D341Med (cell line): ENCODE measurements around the gene TH.
A peak's percentile ranks its signal among the peaks of the same experiment; 100 is the strongest.

ENCODE experiments used
- DNase-seq: peaks from one replicate; pipeline ENCODE4 v3.0.0; 2012; ENCODE audit warnings: low spot score

The TH gene

DNA sequence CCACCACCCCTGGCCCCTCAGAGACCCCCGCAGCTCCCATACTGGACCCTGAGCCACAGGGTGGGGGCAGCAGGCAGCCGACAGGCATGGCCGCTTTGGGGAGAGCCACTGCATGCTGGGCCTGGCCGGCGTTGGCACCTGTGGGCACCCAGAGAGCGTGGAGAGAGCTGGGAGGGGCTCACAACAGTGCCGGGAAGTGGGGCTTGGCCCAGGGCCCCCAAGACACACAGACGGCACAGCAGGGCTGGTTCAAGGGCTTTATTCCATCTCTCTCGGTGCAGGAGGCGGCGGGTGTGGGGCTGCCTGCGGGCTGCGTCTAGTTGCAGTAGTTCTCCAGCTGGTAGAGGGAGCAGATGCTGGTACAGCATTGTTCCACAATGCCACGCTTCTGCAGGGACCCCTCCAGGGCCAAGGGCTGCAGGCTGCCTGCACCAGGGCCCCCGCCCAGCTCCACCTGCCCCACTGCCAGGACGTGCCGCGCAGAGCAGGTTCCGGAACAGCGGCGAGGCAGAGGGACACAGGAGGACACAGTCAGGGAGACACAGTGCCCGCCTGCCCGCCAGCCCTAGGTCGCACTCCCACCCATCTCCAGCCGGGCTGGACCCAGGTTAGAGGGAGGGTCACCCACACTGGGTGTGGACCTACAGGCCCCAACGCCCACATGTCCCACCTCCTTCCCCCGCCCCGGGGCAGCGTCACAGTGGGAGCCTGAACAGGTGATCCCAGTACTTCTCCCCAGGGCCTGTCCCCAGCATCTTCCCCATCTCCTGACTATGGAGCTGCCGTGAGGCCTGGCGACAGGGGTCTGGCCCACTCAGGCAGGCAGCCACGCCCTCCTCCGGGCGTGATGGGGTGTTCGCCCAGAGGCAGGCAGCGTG lies 11.8 kb downstream of the TH start:
- DNase-seq = no peak

DNA sequence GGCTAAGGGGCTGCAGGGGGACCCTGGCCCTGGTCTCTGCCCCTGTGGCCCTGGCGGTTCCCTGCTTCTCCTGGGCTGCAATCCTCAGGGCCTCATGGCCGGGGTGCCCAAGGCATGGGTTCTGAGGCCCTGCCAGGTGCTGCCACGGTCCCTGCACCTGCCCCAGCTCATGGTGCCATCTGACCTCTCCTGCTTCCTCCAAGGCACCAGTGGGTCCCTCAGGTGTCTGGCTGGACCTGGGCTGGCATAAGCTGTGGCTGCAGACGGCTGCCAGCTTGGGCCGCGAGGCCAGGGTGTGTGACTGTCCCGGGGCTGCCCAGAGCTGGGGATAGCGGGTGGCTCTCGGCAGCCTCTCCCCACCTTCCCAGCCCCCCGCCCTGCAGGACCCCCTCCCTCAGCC lies 12.6 kb downstream of the TH start:
- DNase-seq = no peak

DNA sequence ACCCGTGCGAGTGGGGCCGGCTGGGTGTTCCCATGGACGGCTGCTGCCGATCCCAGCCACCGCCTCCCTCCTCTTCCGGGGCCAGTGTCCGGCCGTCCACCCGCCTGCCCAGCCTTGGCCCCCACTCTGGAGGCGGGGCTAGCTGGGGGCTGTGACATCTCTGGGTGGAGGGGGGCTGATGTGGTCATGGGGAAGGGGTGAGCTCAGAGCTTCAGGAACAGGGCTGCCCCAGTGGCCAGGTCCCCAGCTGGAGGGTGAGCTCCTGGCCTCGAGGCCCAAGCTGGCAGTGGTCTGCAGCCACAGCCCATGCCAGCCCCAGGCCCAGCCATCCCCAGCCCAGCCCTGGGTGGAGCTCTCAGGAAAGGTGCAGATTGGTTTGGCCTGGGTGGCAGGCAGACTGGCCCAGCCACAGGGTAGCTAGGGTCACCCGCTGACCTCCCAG lies 13.3 kb downstream of the TH start:
- DNase-seq = no peak

DNA sequence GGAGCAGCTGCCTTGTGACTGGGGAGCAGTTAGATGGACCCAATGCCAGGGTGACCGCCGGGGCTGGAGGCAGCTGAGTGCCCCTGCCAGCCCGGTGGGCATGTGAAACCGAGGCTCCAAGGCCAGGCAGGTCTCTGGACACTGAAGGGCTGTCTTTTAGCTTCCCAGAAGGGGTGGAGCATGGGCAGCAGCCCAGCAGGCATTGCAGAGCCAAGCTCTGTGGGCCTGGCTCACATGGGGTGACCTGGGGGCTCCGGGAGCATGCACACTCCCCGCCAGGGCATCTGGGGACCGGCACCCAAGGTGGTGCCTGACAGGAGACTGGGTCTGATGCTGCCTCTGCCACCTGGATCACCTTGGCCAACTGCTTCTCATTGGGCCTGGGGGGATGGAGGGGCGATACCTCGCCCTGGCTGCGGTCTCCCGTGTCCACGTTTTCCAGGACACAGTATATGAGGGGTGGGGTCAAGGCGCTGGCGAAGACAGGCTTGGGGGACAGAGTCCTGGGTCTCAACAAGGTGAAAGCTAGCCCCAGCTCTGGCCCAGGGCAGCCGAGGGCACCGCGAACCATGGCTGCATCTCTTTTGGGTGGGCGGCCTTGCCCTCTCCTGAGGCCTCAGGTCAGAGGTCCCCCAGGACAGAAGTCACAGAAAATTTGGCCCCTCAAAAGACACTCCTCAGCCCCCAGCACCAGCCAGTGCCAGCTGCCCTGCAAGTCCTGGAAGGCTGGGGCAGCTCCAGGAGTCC lies 14.1 kb downstream of the TH start:
- no peak for DNase-seq

DNA sequence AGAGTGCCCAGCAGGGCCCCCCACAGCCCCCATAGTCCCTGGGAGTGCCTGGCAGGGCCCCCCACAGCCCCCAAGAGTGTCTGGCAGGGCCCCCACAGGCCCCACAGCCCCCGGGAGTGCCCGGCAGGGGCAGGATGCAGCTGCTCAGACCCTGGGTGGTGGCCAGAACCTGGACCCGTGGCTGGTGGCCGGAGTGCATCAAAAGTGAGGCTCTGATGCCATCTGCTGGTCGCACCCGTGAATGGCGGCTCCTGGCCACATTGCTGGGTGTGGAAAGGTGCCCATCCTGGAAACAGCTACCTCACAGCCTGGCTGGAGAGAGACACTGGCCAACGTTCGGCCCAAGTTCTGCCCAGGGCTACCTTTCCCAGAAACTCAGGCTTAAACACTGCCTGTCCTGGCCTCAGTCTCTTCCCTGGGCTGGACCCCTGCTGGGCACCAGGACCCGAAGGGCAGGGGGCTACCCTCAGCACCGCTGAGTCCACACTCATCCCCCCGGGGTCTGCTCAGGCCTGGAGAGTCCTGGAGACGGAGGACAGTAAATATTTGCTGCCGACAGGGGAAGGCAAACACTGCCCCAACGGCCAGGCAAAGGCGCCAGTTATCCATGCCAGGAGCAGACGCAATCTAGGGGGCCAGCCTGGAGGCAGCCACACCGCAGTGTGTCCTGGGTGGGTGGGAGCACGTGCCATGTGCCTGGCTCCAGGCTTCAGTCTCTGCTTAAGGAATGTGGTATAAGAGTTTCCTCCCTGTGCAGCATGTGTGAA lies 15.0 kb downstream of the TH start:
- DNase-seq = peak; percentile 82

DNA sequence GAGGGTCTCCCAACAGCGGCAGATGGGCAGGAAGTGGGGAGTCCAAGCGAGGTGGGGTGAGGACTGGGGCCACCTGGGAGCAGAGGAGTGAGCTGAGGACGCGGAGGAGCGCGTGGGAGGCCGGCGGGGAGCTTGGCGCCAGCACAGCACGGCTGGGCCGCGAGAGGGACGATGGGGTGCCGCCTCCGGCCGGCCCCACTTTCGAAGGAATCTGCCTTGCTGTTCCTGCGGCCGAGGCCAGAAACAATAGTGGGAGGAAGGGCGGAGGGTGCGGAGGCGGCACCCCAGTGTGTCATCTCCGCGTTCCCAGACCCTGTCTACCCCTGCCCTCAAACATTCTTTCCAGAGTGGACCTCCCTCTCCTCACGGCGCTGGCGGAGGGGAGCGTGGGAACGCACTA lies 16.1 kb downstream of the TH start:
- DNase-seq = no peak

DNA sequence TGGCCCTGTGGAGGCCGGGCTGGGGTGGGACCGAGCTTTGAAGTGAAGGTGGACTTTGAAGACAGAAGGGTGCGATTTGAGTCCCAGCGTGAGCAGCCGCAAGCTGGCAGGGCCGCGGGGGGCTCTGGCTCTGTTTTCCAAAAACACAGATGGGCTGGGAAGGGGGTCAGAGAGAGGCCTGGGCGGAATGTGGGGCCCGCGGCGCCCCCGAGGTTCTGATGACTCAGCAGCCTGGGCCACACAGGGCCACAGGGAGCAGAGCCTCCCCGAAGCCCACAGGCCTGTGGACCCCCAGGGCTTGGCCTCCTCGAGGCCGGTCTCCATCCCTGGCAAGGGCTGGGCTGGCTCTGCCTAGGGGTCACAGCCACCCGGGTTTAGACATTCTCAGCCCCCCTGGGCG lies 16.7 kb downstream of the TH start:
- DNase-seq = no peak

DNA sequence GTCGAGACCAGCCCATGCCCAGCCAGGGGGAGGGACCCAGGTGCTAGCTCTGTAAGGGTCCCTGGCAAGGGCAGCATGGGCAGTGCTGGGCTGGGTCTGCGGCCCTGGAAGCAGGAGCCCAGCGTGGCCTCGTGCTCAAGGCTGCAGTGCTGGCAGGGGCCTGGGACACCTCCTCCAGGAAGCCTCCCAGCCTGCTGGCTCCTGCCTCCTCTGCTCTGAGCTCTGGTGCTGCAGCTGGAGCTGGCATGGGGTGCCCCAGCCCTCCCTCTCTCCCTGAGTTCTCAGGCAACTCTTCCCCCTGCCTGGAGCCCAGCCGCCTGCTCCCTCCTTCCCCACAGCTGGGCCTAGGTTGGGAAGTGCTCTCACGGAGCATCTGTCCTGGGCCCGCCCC lies 17.4 kb downstream of the TH start:
- DNase-seq = no peak

DNA sequence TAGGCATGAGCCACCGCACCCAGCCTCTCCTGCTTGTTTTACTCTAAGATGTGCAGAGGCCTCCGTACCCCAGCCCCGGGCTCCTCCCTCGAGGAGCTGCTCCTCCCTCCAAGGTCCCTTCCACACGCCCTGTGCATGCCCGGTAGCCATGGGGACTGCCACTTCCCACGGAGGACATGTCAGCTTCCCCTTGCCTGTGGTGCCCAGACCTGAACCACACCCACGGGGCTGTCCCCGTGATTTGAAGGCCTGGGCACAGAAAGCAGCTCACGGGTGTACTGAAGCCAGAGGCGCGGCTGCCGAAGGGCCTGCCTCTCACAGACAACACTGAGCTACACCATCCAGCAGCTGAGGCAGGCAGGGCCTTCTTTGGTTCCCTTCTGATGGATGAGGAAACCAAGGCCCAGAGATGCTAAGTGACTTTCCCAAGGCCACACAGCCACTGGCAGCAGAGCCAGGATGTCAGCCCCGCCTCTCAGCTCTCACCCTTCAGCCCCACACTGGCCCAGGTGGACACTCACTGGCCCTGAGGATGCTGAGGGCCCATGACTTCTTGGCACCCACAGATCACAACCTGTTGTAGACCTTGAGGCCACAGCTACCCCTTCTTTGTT lies 17.9 kb downstream of the TH start:
- DNase-seq = no peak

DNA sequence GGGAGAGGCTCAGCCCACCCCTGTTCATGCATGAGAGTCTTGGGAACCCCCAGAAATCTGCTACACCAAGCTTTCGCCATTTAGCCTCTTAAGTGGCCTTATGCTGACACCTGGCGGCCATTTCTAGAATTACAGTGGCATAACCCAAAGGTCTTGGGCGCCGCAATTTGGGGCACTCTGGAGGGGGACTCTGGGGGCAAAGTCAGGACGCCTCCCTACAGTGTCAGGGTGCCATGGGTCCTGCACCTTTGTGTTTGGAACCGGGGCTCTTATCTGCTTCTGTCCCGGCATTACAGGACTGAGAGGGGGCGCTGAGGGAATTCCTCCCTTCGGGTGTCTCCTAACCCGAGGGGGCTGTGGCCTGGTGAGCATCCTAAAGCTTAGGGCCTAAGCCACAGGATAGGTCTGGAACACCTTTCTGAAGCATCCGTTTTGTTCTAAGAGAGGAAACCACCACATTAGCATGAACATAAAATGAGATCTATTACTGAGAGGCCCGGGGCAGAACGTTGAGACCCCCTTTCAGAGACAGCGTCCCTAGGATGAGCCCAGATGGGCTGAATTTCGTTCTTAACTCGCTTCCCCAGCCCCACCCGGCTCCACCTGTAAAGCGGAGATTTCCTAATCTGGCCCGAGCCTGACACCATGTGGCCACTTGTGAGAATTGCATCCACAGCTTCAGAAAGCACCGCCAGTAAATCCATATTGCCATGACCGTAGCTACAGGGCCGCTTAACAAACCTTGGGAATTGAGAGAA lies 19.9 kb downstream of the TH start:
- peak; percentile 80 for DNase-seq

DNA sequence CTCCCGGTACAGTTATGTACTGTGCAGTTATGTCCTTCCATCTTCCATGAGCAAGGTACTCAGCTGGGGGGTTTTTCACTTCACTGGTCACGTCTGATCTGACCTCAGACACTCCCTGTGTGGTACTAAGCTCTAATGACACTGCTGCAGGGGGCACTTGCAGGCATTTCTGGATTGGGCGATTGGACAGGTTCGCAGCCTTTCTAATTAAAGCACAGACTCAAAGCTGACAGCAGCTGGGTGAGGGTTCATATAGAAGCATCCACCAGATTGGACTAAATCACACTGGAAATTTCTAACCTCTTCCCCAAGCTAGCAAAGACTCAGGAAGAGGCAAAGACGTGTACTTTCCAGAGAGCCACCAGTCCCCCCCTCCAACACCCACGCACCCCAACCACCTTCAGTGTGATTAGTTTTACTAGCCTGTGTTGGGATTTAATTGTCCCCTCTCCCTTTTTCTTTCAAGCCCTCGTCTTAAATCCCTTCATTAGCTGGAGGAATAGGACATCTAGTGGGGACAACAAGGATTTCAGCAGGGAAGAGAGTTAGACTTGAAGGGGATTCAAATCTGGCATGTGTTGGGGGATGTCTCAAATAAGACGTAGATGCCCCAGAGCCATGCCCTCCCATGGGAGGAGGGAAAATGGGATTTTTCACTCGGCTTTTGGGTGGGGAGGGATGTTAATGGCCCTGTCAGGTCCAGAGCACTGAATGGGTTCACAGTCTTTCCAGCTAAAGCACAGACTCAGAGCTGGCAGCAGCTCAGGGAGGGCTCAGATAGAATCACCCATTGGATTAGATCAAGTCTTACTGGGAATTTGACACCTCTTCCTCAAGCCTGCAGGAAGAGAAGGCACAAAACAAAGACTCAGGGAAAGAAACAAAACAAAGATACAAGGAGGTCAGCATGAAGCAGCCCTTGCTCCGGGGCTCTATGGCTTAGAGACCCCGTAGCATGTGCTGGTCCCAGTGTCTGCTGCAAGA lies 21.5 kb downstream of the TH start:
- no peak for DNase-seq

DNA sequence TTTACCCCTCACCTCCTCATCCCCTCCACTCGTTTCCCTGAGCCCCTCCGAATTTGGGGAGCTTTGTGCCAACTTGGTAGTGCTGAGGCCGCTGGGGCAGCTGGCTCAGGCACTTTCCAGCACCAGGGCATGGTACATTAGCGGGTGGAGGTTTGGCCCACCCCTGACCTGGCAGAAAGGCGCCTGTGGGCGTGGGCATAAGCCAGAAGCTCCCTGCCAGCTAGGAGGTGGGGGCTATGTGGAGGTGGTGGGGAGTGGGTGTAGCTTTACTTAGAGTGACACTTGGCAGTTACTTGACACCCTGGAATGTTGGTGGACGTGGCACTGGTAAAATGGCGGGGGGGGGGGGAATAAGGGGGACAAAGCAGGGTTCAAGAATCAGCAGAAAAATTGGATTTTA lies 22.2 kb downstream of the TH start:
- no peak for DNase-seq

DNA sequence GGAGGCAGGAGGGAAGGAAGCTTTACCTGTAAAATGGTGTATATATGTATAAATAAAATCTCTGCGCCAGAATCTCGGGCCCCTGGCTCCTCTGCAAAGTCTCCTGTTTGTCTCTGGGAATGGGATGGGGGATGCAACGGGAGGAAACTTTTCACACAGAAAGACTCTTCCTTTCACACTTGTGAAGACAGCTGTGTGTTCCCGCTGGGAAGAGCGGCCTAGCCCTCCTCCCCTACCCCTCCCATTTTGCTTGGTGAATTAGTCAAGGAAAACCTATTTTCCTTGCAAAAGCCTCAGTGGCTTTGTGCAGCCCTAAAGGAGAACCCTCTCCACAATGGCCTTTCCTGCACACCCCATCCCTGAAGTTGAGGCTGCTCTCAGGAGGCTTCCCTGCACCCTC lies 23.0 kb downstream of the TH start:
- no peak for DNase-seq

DNA sequence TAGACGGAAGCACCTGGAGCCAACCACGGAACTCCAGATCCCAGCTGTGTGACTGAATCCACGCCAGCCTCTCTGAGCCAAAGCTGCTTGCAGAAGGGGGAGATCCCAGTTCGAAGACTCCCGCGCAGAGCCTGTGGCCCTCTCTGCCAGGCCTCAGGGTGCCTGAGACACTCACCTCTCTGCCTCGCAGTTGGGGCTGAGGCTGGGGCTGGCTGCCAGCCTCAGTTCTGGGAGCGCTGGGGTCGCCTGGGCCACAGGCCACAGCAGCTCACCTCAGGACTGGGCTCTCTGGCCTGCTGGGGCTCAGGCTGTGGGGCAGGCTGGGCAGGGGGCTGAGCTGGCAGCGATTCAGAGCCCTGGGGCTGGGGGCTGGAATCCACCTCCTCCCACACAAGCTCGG lies 24.2 kb downstream of the TH start:
- DNase-seq = no peak

DNA sequence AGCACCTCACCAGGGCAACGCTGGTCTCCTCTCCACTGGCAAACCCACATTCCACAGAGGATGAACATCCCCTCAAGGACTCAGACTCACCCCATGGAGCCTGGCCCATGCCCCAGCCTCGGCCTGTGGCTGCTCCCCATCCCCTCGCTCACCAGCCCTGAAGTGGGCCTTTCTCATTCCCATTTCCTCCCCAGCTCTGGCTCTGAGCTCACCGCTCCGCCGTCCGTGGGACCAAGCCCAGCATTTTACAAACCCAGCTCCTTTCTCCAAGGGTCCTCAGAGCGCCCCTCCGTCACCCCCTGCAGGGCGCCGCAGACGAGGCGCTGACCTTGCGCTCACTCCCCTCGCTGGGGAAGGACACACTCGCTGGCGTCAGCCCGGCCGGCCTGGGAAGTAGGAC lies 25.6 kb downstream of the TH start:
- no peak for DNase-seq

DNA sequence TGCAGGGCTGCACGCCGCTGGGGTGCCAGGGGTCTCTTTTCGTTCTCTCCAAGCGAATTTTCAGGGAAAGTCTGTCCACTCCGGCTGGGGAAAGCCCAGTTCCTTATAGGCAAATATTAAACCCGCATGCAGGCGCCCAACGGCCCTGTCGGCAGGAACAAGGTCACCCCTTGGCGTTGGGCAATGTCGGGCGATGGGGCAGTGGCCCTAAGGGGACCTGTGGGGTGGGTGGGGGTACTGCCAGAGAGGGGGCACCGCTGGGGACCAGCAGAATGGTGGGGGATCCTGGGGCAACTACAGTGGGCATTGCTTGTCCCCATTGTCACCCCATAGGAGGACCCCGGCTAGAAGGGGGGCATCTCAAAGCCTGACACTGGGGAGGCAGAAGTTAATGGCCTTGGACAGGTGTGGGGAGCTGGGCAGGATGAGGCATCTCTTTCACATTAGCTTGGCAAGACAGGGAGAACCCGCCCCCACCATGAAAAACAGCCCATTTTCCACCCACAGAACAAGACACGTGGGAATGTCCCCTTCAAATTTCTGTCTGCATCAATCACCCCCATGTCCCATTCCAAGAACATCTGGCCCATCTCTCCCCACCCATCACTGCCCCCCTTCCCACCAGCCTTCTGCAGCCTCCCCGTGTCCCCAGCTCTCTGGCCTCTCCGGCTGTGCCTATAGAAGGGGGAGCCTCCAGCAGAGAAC lies 26.9 kb downstream of the TH start:
- no peak for DNase-seq

DNA sequence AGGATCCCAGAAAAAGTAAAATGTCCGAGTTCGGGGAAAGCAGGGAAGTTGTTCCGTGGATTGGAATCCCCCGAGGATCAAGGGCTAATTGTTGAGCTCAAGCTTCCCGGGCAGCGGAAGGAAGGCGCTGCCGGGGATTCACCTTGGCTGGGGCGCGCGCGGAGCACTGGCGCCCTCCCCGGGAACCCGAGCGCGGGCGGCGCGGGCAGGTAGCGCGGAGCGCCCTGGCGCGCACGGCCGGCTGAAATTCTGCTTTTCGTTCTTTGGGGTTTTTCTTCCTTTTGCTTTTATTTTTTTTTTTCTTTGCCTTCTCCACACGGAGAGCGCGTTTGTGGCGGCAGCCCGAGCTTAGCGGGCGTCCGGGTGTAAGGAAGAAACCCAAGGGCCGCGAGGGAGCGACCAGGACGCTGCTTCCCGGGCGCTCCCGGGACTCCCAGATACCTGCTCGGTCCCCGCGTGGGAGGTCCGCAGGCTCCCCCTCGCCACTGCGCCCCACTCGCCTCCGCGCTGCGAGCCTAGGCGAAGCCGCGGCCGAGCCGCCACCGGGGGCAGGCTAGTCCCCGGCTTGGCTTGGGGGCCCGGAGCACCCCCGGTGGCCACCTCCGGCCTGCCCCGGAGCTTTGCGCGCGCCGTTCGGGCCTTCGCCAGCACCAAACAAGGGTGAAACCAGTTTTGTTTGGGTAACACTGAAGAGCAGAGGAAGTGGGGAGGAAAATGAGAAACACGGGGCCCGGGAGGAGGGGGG lies 27.6 kb downstream of the TH start:
- no peak for DNase-seq

DNA sequence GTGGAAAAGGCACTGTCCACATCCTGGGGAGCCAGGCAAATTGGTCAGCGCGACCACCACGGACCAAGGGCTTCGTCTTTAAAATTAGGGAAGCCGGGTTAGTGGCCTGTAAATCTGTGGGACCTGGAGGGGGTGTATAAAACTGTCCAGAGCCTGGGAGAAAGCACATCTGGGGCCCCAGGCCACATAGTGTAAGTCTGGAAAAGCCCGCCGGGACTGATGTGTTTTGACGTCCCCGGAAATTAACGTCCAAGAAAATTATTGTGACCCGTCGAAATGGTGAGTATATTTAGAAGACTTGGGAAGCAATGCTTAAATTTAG lies 28.2 kb downstream of the TH start:
- DNase-seq = no peak

DNA sequence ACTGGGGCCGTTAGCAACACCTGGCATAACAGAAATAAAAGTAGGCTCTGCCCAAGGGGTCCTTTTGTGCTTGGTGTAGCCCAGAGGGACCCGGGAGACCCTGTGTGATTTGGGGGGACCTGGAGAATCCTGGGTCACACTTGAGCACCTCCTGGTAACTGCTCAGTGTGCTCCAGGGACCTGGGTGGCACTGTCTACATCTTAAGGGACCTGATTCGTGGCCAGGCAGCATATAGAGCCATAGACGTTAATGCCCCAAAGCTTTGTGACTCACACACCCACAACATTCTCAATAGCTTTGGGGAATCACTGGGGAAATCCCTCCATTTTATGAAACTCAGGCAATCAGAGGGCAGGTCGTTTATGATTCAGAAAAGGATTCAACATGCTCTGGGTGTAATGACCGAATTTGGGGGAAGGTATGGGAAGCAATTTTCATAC lies 28.8 kb downstream of the TH start:
- DNase-seq = no peak
